Liver (tissue), 9 donors: ENCODE data around the gene NCR2. TPM values are rescaled to one million over a fixed set of nuclear protein-coding genes. Genes with fewer than 3 reads are reported as not detected.

Experiments
- DNase-seq: peaks from one replicate; pipeline ENCODE4 v3.0.0-alpha.2; 2017; ENCODE audit warnings: low spot score
- H3K27ac ChIP-seq, 2 donors: one replicate each; pipeline ENCODE4 v1.7.0; 2013; ENCODE audit warnings: inconsistent platforms in 2 of 2, low read length in 2 of 2, control low read depth in 1 of 2, low read depth in 1 of 2, mild to moderate bottlenecking in 1 of 2
- H3K27me3 ChIP-seq, 4 donors: one replicate each; pipeline versions ENCODE4 v1.6.1 to v1.7.0; 2013; ENCODE audit warnings: low read length in 3 of 4, inconsistent platforms in 1 of 4, mild to moderate bottlenecking in 1 of 4, moderate library complexity in 1 of 4; ENCODE audit not compliant: control insufficient read depth in 4 of 4, insufficient read depth in 4 of 4
- H3K36me3 ChIP-seq, 4 donors: one replicate each; pipeline versions ENCODE4 v1.6.1 to v1.7.0; 2013; ENCODE audit warnings: low read length in 3 of 4, mild to moderate bottlenecking in 3 of 4, low read depth in 1 of 4, moderate library complexity in 1 of 4; ENCODE audit not compliant: control insufficient read depth in 4 of 4, insufficient read depth in 3 of 4
- H3K4me1 ChIP-seq, 4 donors: one replicate each; pipeline versions ENCODE4 v1.6.1 to v1.7.0; 2013; ENCODE audit warnings: low read length in 3 of 4, mild to moderate bottlenecking in 3 of 4, moderate library complexity in 1 of 4; ENCODE audit not compliant: control insufficient read depth in 4 of 4, insufficient read depth in 4 of 4
- H3K4me3 ChIP-seq, 3 donors: one replicate each; pipeline versions ENCODE4 v1.6.1 to v1.7.0; 2013; ENCODE audit warnings: low read length in 3 of 3, control low read depth in 1 of 3, low read depth in 1 of 3, mild to moderate bottlenecking in 1 of 3
- H3K9ac ChIP-seq, 2 donors: one replicate each; pipeline ENCODE4 v1.7.0; 2013; ENCODE audit warnings: low read length in 2 of 2, mild to moderate bottlenecking in 2 of 2, moderate library complexity in 2 of 2, control low read depth in 1 of 2, low read depth in 1 of 2
- H3K9me3 ChIP-seq, 4 donors: one replicate each; pipeline versions ENCODE4 v1.6.1 to v1.7.0; 2013; ENCODE audit warnings: low read length in 3 of 4; ENCODE audit not compliant: control insufficient read depth in 4 of 4
- ATF3 ChIP-seq: IDR thresholded peaks from 2 replicates; pipeline ENCODE4 v1.6.1; 2016; ENCODE audit warnings: antibody characterized with exemption
- CTCF ChIP-seq: fragments of 150-350 bp; IDR thresholded peaks from 2 replicates; pipeline ENCODE4 v1.5.1; 2017; ENCODE audit warnings: improper control_type of control experiment, low read depth, low read length; ENCODE audit not compliant: missing input control
- EGR1 ChIP-seq, 2 donors: IDR thresholded peaks; 2 replicates each; pipeline ENCODE4 v1.6.1; 2016 to 2018; ENCODE audit warnings: antibody characterized with exemption in 2 of 2, low read depth in 2 of 2
- FOXA1 ChIP-seq: IDR thresholded peaks from 2 replicates; pipeline ENCODE4 v1.6.1; 2016; ENCODE audit warnings: antibody characterized with exemption
- FOXA2 ChIP-seq: IDR thresholded peaks from 2 replicates; pipeline ENCODE4 v1.6.1; 2016; ENCODE audit warnings: antibody characterized with exemption
- GABPA ChIP-seq, 2 donors: IDR thresholded peaks in 1 of 2; conservative IDR thresholded peaks in 1 of 2; 2 replicates each; pipeline ENCODE4 v1.6.1; 2016; ENCODE audit warnings: antibody characterized with exemption in 2 of 2, mild to moderate bottlenecking in 1 of 2, moderate library complexity in 1 of 2
- HNF4A ChIP-seq, 2 donors: conservative IDR thresholded peaks; 2 replicates each; pipeline ENCODE4 v1.6.1; 2016; ENCODE audit warnings: antibody characterized with exemption in 2 of 2, mild to moderate bottlenecking in 2 of 2
- HNF4G ChIP-seq: IDR thresholded peaks from 2 replicates; pipeline ENCODE4 v1.6.1; 2016; ENCODE audit warnings: antibody characterized with exemption
- JUND ChIP-seq, 2 donors: IDR thresholded peaks; 2 replicates each; pipeline ENCODE4 v1.6.1; 2016; ENCODE audit warnings: antibody characterized with exemption in 2 of 2
- MAX ChIP-seq: IDR thresholded peaks from 2 replicates; pipeline ENCODE4 v1.6.1; 2016; ENCODE audit warnings: antibody characterized with exemption
- NR2F2 ChIP-seq: IDR thresholded peaks from 2 replicates; pipeline ENCODE4 v1.6.1; 2016; ENCODE audit warnings: antibody characterized with exemption
- RAD21 ChIP-seq, 2 donors: IDR thresholded peaks; 2 replicates each; pipeline ENCODE4 v1.6.1; 2016; ENCODE audit warnings: antibody characterized with exemption in 2 of 2, mild to moderate bottlenecking in 2 of 2
- REST ChIP-seq: IDR thresholded peaks from 2 replicates; pipeline ENCODE4 v1.6.1; 2016; ENCODE audit warnings: antibody characterized with exemption, mild to moderate bottlenecking
- RXRA ChIP-seq, 2 donors: IDR thresholded peaks; 2 replicates each; pipeline ENCODE4 v1.6.1; 2017 to 2018; ENCODE audit warnings: antibody characterized with exemption in 2 of 2, mild to moderate bottlenecking in 1 of 2
- SP1 ChIP-seq: IDR thresholded peaks from 2 replicates; pipeline ENCODE4 v1.6.1; 2018; ENCODE audit warnings: antibody characterized with exemption, mild to moderate bottlenecking
- TAF1 ChIP-seq: conservative IDR thresholded peaks from 2 replicates; pipeline ENCODE4 v1.6.1; 2016; ENCODE audit warnings: antibody characterized with exemption, mild to moderate bottlenecking
- YY1 ChIP-seq: IDR thresholded peaks from 2 replicates; pipeline ENCODE4 v1.6.1; 2016; ENCODE audit warnings: antibody characterized with exemption, mild to moderate bottlenecking
- ZBTB33 ChIP-seq: IDR thresholded peaks from 2 replicates; pipeline ENCODE4 v1.6.1; 2016; ENCODE audit warnings: antibody characterized with exemption
- WGBS: extraction: QIAGEN DNeasy Blood & Tissue Kit; methylation state at CpG from one replicate; pipeline ENCODE4 v1.1.7; 2013; 5-methylcytosine and 5-hydroxymethylcytosine counted together
- polyA plus RNA-seq, 2 donors: library from polyadenylated mRNA; stranded (reverse) in 1 of 2; unstranded in 1 of 2; fragments of 200-250 nt in 1 of 2; fragments of >200 nt in 1 of 2; fragmentation: Nextera tagmentation in 1 of 2; extraction: Ambion mirVana in 1 of 2; gene quantifications; one replicate each; pipeline versions ENCODE4 v1.2.1 to v1.2.3, GENCODE V29; 2013 to 2015
- total RNA-seq, 2 donors: library from RNA; depleted of rRNA; stranded (reverse); fragments of >200 nt; gene quantifications; one replicate each; pipeline ENCODE4 v1.2.3, GENCODE V29; 2014
- donor health status: healthy.
- donor health status: healthy.
- donor health status: healthy.
- donor health status: healthy.
- donor health status: healthy.

Gene NCR2
- total and polyA plus RNA-seq, 4 donors, result not detected

GRCh38 chr6:41355952-41356351 is 20.5 kb downstream of the NCR2 start:
- Histone ChIP-seq H3K9me3 (peaks cover 0 to 16% (median 3%) of the 10 kb centered on the region in 4 donors), H3K27me3 (peaks cover 0 to 10% (median 0%) of the 10 kb centered on the region in 4 donors), H3K27ac (no peak overlapping the region), H3K4me3 (no peak overlapping the region), H3K4me1 (no peaks in the 10 kb centered on the region), H3K9ac (no peak overlapping the region), H3K36me3 (no peaks in the 10 kb centered on the region)
- no peak for DNase-seq
- WGBS, result 63% methylated on average over 4 of the region's 4 CpGs
- TF ChIP-seq FOXA2, result no peak
- no peak for TF ChIP-seq MAX
- TF ChIP-seq ZBTB33, result no peak
- TF ChIP-seq SP1, result no peak
- no peak for TF ChIP-seq REST
- TF ChIP-seq NR2F2, result no peak
- no peak for TF ChIP-seq HNF4A (conservative IDR thresholded peaks at IDR 0.05)
- no peak for TF ChIP-seq JUND (IDR thresholded peaks at IDR 0.05)
- no peak for TF ChIP-seq RAD21 (IDR thresholded peaks at IDR 0.05)
- no peak for TF ChIP-seq RXRA (IDR thresholded peaks at IDR 0.05)
- TF ChIP-seq YY1, result no peak
- no peak for TF ChIP-seq CTCF
- TF ChIP-seq ATF3, result no peak
- no peak for TF ChIP-seq EGR1 (IDR thresholded peaks at IDR 0.05; ENCODE audit: low read depth in 2 of 2)
- TF ChIP-seq HNF4G, result no peak
- TF ChIP-seq TAF1, result no peak
- TF ChIP-seq FOXA1, result no peak
- TF ChIP-seq GABPA (IDR thresholded peaks at IDR 0.05 in 1 of 2, conservative IDR thresholded peaks at IDR 0.05 in 1 of 2), result no peak
